Measurements from ENCODE around the gene CGB7.
A peak's percentile ranks its signal among the peaks of the same experiment; 100 is the strongest.

- no peak for TF ChIP-seq CTCF (conservative IDR thresholded peaks at IDR 0.05; ENCODE audit: low read depth in 2 of 2)
- TF ChIP-seq EZH2 (IDR thresholded peaks at IDR 0.05; ENCODE audit: low read depth, unreplicated experiment), result no peak
- TF ChIP-seq, protein P1, sequence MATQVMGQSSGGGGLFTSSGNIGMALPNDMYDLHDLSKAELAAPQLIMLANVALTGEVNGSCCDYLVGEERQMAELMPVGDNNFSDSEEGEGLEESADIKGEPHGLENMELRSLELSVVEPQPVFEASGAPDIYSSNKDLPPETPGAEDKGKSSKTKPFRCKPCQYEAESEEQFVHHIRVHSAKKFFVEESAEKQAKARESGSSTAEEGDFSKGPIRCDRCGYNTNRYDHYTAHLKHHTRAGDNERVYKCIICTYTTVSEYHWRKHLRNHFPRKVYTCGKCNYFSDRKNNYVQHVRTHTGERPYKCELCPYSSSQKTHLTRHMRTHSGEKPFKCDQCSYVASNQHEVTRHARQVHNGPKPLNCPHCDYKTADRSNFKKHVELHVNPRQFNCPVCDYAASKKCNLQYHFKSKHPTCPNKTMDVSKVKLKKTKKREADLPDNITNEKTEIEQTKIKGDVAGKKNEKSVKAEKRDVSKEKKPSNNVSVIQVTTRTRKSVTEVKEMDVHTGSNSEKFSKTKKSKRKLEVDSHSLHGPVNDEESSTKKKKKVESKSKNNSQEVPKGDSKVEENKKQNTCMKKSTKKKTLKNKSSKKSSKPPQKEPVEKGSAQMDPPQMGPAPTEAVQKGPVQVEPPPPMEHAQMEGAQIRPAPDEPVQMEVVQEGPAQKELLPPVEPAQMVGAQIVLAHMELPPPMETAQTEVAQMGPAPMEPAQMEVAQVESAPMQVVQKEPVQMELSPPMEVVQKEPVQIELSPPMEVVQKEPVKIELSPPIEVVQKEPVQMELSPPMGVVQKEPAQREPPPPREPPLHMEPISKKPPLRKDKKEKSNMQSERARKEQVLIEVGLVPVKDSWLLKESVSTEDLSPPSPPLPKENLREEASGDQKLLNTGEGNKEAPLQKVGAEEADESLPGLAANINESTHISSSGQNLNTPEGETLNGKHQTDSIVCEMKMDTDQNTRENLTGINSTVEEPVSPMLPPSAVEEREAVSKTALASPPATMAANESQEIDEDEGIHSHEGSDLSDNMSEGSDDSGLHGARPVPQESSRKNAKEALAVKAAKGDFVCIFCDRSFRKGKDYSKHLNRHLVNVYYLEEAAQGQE (IDR thresholded peaks at IDR 0.05; ENCODE audit: unreplicated experiment), result no peak
- peak; percentile 88 for TF ChIP-seq POLR2AphosphoS5 (IDR thresholded peaks at IDR 0.05; ENCODE audit: low read depth)
These were observed 27.7 kb upstream of the CGB7 start, which contains the start of gene SNRNP70 for GRCh38 chr19:49085020-49085867.

Measured in GM23338 (cell line).